GM10248 (cell line): ENCODE data around the gene TNNT2.

Source experiments
- CTCF ChIA-PET: fragments of 300-600 bp; sonication (Branson Sonifier 250); formaldehyde crosslinking; extraction: SDS; loops from one replicate; lab custom pipeline; 2021; ENCODE audit warnings: antibody characterized with exemption; lab: Yijun Ruan, JAX
- POLR2A ChIA-PET: fragments of 350-650 bp; sonication (Branson Sonifier 250); formaldehyde crosslinking; extraction: SDS; loops from one replicate; lab custom pipeline; 2020; ENCODE audit warnings: antibody characterized with exemption; lab: Yijun Ruan, JAX
- DNase-seq: peaks from one replicate; pipeline ENCODE4 v3.0.0; 2012; ENCODE audit errors: extremely low spot score
- TF ChIP-seq, protein P1 (sequence below): IDR thresholded peaks from 2 replicates; pipeline ENCODE4 v1.5.1; 2012; ENCODE audit warnings: mild to moderate bottlenecking, low read depth; ENCODE audit errors: extremely low read depth, missing control alignments, control extremely low read depth

Gene TNNT2

DNA sequence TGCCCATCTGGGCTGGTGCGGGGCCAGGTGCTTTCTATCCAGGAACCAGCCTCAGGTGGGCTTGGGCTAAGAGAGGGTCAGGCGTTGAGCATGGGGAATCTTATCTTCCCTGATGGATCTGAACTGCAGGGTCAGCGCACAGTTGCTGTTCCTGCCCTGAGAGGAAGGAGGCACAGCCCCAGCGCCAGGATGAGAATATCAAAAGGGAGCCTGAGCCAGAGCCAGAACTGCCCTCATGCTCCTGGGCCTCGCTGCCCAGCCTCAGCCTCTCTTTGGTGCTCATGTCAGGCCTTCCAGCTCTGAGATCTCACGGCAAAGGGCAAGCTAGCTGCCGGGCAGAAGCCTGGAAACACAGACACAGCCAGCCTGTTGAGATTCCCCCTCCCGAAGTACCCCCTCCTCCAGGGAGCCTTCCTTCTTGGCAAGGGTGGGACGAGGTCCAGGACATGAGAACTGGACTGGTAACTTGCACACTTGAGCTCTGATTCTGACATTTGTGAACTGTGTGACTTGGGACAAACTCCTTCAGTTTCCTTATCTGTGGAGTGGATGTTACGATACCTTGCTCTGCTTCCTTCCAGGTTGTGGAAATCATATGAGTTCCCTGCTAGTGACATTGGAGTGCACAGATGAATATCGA lies 22.9 kb upstream of the TNNT2 start:
- ChIA-PET POLR2A (no interaction called here), CTCF (interaction anchor here (1.1 to 2.2 kb wide), 5 partner anchors 9 to 146 kb away, joined by 3 to 7 read pairs (median 5); no protein-coding TSS in a partner anchor)

DNA sequence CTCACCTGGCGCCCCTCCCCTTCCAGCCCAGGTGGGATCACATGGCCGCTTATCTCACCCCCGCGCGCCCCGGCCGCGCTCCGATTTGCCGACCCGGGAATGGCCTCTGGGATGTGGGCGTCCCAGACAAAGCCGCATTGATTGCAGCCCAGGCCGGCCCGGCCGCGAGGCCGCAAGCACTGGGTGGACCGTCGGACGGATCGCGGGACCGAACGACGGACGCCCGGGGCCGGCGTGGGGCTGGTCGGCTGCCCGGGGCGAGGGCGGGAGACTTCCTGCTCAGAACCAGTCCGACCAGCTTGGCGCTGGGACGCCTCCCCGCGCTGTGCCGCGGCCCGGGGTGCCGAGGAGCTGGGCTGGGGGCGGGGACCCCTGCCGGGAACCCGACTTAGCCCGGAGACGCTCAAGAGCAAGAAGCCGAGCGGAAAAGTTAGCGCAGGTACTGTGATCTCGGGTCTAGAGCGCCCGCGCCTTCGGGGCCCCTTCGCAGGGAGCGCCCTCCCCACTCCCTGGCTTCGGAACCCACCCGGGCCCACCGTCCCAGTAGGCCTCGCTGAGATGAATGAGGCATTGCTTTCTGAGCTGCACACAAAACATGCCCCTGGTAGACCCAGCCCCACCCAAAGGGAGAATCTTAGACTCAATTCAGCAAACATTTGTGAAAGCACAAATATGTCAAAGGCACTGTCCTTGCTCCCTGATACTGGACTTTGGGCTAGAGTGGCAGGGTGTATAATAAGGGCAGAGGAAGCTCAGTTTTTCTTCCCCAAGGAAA lies 22.1 kb upstream of the TNNT2 start:
- ChIA-PET CTCF (interaction anchor here (1.1 to 1.7 kb wide), 2 partner anchors 9 to 11 kb away, joined by 3 to 7 read pairs; no protein-coding TSS in a partner anchor), POLR2A (no interaction called here)
- TF ChIP-seq, protein P1, sequence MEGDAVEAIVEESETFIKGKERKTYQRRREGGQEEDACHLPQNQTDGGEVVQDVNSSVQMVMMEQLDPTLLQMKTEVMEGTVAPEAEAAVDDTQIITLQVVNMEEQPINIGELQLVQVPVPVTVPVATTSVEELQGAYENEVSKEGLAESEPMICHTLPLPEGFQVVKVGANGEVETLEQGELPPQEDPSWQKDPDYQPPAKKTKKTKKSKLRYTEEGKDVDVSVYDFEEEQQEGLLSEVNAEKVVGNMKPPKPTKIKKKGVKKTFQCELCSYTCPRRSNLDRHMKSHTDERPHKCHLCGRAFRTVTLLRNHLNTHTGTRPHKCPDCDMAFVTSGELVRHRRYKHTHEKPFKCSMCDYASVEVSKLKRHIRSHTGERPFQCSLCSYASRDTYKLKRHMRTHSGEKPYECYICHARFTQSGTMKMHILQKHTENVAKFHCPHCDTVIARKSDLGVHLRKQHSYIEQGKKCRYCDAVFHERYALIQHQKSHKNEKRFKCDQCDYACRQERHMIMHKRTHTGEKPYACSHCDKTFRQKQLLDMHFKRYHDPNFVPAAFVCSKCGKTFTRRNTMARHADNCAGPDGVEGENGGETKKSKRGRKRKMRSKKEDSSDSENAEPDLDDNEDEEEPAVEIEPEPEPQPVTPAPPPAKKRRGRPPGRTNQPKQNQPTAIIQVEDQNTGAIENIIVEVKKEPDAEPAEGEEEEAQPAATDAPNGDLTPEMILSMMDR, result no peak
- no peak for DNase-seq

More for the DNA sequence above, 22.9 kb upstream of the TNNT2 start:
- DNase-seq, result no peak
- TF ChIP-seq, protein P1, result no peak

DNA sequence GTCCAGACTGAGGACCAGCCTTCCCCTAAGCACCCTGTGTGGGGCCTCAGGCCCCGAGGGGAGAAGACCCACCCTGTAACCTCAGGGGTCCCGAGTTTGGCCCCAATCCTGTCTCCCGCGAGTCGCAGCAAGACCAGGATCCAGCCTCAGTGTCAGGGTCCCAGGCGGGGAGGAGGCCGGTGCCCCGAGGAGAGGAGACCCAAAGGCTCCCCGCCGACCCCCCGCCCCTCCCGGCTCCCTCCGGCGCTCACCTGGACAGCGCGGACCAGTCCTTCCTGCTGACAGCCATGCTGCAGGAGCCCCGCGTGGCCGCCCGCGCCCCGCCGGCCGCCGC lies 21.5 kb upstream of the TNNT2 start, which contains the start of gene LAD1:
LAD1 (minus strand) TSS at position 307 of the 334 bp plus-strand sequence; CDS start at position 289, 18 bp downstream.
- ChIA-PET POLR2A (no interaction called here), CTCF (no interaction called here)
- TF ChIP-seq, protein P1, result no peak
- DNase-seq, result no peak

DNA sequence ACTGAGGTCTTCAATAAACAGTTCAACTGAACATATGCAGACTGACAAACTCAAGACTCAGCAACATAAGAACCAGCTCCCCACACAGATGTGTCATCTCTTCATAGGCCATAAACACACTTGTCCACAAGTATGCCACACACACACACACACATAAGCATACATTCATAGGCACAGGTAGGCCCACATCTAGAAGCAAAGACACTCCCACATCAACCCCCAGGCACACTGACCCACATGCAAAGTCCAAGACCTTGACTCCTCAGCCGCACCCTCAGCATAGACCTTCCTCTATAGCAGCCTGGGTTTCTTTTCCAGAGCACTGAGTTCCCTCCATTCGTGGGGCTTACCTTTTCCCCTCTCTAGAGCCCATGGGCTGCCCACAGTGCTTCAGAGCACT lies 20.2 kb upstream of the TNNT2 start:
- CTCF ChIA-PET, result interaction anchor here (0.8 to 5.0 kb wide), 3 partner anchors 9 to 12 kb away, joined by 3 to 33 read pairs (median 6); no protein-coding TSS in a partner anchor
- POLR2A ChIA-PET, result no interaction called here
- TF ChIP-seq, protein P1, result no peak
- DNase-seq, result no peak

DNA sequence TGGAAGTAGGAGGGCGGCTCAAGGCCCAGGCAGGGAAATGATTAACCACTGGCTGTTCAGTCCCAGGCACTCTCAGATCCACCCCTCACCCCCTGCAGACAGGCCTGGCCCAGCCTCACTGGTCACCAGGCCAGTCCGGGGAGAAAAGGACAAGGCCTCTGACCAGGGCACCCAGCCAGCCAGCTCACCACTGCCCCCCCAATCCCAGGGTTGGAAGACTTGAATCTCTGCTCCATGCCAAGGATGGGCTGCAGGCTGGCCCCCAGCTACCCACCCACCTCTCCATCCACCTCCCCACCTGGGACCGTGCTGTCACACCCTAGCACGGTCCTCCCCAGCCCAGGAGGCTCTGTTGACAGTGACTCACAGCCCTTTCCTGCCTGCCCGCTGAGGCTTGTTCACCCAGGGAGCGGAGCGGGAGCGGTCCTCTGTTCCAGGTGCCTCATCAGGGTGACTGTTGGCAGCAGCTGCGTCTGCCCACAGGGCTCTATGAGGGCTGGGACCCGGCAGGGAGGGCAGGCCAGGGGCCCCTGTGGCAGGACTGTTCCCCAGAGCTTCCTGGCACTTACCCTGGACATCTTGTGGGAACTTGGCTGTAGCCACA lies 19.5 kb upstream of the TNNT2 start:
- no peak for DNase-seq
- CTCF ChIA-PET, result interaction anchor here (1.7 to 8.8 kb wide), 4 partner anchors 10 to 35 kb away, joined by 6 to 95 read pairs (median 22); no protein-coding TSS in a partner anchor
- POLR2A ChIA-PET, result no interaction called here
- TF ChIP-seq, protein P1, result no peak

DNA sequence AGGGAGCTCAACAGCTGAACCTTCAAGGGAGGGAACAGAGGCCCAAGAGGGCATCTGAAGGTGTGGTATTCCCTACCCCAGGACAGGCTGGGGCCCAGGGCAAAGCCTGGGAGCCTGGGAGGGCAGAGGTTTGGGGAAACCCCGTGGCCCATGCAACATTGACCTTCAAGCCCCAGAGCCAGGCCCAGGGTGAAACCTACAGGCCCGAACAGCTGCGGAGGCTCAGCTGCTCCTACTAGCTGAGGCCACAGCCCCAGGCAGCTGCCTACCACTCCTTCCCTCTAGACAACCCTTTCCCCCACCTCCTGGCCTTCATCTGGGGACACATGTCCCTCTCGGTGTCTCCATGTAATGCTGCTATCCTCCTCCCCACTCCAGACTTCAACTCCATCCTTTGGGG lies 18.5 kb upstream of the TNNT2 start:
- DNase-seq, result no peak
- TF ChIP-seq, protein P1, result no peak
- CTCF ChIA-PET, result interaction anchor here (3.1 to 8.8 kb wide), 3 partner anchors 10 to 34 kb away, joined by 10 to 95 read pairs (median 33); no protein-coding TSS in a partner anchor
- POLR2A ChIA-PET, result no interaction called here
